ENCODE measurements around the gene MISP. TPM values are rescaled to one million over a fixed set of nuclear protein-coding genes. Genes with fewer than 3 reads are reported as not detected.

MISP gene
- total and polyA plus RNA-seq, 2 of the 13 experiments (the other 11 are each of a cell fraction or from before 2014, with no cell fraction given) = 0.67 to 1.3 TPM

DNA sequence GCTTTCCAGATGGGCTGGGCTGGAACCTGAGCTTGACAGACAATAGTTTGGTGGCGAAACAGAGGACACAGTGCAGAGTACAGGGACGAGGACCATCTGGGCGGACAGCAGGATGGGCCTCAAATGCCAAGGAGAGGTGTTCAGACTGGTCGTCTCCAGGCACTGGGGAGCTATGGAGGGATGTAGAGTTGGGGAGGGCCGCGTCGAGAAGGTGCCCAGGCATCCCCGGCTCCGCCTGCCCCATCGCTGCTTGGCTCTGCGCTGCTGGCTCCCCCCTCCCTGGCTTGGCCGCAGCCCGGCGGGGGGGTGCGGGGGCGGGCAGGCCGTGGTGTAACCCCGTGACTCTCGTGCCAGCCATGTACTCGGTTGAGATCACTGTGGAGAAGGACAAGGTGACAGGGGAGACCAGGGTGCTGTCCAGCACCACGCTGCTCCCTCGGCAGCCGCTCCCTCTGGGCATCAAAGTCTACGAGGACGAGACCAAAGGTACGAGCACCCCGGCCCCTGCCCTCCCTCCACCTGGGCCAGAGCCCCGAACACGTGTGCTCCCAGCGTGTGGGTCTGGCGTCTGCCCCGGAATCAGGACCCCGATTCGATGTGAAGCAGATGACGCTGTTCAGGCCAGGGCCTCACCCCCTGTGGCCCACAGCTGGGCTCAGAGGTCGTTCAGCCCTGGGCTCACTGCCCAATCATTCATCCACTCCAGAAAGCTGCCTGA, 10.8 kb upstream of the MISP start (continued):
- TF ChIP-seq SRSF9 (IDR thresholded peaks at IDR 0.05; ENCODE audit: borderline replicate concordance, insufficient read depth, low read depth, low read length, poor library complexity, severe bottlenecking) (no peak), ZNF777 (CRISPR knock-in tag; IDR thresholded peaks at IDR 0.05) (no peak; the same call in 1 of the 2 replicates), GTF2F1 (IDR thresholded peaks at IDR 0.05; ENCODE audit: low read length) (no peak), MED13 (CRISPR knock-in tag; IDR thresholded peaks at IDR 0.05) (no peak), FOSL2 (CRISPR knock-in tag; IDR thresholded peaks at IDR 0.05) (no peak), MEIS2 (CRISPR knock-in tag; IDR thresholded peaks at IDR 0.05) (0 out of 2 replicates have a peak, but pooled peaks have one; percentile 21), GZF1 (CRISPR knock-in tag; IDR thresholded peaks at IDR 0.05) (0 out of 2 replicates have a peak, but pooled peaks have one; percentile 45), ZSCAN31 (CRISPR knock-in tag; IDR thresholded peaks at IDR 0.05; ENCODE audit: low read depth) (no peak), KLF15 (CRISPR knock-in tag; IDR thresholded peaks at IDR 0.05; ENCODE audit: borderline replicate concordance) (no peak), ZNF780A (CRISPR knock-in tag; IDR thresholded peaks at IDR 0.05) (0 out of 2 replicates have a peak, but pooled peaks have one; percentile 32), ZNF556 (CRISPR knock-in tag; IDR thresholded peaks at IDR 0.05; ENCODE audit: borderline replicate concordance) (peak; percentile 78; the same call in 1 of the 2 replicates), ELF1 (CRISPR knock-in tag; IDR thresholded peaks at IDR 0.05) (no peak), ZNF841 (CRISPR knock-in tag; IDR thresholded peaks at IDR 0.05; ENCODE audit: borderline replicate concordance) (no peak), FOXC1 (CRISPR knock-in tag; IDR thresholded peaks at IDR 0.05; ENCODE audit: borderline replicate concordance) (no peak), ZNF564 (CRISPR knock-in tag; IDR thresholded peaks at IDR 0.05) (no peak), SAP130 (CRISPR knock-in tag; IDR thresholded peaks at IDR 0.05; ENCODE audit: low read depth) (peak; percentile 82), ZNF563 (CRISPR knock-in tag; IDR thresholded peaks at IDR 0.05) (peak; percentile 70; the same call in 1 of the 2 replicates), ZC3H4 (CRISPR knock-in tag; IDR thresholded peaks at IDR 0.05; ENCODE audit: borderline replicate concordance) (no peak), HDAC6 (IDR thresholded peaks at IDR 0.05; ENCODE audit: low read depth, low read length) (no peak)
- TF ChIP-seq, protein P1, sequence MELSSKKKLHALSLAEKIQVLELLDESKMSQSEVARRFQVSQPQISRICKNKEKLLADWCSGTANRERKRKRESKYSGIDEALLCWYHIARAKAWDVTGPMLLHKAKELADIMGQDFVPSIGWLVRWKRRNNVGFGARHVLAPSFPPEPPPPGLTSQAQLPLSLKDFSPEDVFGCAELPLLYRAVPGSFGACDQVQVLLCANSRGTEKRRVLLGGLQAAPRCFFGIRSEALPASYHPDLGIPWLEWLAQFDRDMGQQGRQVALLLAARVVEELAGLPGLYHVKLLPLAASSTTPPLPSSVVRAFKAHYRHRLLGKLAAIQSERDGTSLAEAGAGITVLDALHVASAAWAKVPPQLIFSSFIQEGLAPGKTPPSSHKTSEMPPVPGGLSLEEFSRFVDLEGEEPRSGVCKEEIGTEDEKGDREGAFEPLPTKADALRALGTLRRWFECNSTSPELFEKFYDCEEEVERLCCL (CRISPR knock-in tag; IDR thresholded peaks at IDR 0.05; ENCODE audit: borderline replicate concordance) = 0 out of 2 replicates have a peak, but pooled peaks have one; percentile 37
- TF ChIP-seq, protein P2, sequence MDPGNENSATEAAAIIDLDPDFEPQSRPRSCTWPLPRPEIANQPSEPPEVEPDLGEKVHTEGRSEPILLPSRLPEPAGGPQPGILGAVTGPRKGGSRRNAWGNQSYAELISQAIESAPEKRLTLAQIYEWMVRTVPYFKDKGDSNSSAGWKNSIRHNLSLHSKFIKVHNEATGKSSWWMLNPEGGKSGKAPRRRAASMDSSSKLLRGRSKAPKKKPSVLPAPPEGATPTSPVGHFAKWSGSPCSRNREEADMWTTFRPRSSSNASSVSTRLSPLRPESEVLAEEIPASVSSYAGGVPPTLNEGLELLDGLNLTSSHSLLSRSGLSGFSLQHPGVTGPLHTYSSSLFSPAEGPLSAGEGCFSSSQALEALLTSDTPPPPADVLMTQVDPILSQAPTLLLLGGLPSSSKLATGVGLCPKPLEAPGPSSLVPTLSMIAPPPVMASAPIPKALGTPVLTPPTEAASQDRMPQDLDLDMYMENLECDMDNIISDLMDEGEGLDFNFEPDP (CRISPR knock-in tag; conservative IDR thresholded peaks at IDR 0.05) = no peak
- TF ChIP-seq, protein P3, sequence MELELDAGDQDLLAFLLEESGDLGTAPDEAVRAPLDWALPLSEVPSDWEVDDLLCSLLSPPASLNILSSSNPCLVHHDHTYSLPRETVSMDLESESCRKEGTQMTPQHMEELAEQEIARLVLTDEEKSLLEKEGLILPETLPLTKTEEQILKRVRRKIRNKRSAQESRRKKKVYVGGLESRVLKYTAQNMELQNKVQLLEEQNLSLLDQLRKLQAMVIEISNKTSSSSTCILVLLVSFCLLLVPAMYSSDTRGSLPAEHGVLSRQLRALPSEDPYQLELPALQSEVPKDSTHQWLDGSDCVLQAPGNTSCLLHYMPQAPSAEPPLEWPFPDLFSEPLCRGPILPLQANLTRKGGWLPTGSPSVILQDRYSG (CRISPR knock-in tag; IDR thresholded peaks at IDR 0.05) = 0 out of 2 replicates have a peak, but pooled peaks have one; percentile 79
- TF ChIP-seq, protein P4, sequence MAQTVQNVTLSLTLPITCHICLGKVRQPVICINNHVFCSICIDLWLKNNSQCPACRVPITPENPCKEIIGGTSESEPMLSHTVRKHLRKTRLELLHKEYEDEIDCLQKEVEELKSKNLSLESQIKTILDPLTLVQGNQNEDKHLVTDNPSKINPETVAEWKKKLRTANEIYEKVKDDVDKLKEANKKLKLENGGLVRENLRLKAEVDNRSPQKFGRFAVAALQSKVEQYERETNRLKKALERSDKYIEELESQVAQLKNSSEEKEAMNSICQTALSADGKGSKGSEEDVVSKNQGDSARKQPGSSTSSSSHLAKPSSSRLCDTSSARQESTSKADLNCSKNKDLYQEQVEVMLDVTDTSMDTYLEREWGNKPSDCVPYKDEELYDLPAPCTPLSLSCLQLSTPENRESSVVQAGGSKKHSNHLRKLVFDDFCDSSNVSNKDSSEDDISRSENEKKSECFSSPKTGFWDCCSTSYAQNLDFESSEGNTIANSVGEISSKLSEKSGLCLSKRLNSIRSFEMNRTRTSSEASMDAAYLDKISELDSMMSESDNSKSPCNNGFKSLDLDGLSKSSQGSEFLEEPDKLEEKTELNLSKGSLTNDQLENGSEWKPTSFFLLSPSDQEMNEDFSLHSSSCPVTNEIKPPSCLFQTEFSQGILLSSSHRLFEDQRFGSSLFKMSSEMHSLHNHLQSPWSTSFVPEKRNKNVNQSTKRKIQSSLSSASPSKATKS (CRISPR knock-in tag; IDR thresholded peaks at IDR 0.05) = no peak
- TF ChIP-seq, protein P5, sequence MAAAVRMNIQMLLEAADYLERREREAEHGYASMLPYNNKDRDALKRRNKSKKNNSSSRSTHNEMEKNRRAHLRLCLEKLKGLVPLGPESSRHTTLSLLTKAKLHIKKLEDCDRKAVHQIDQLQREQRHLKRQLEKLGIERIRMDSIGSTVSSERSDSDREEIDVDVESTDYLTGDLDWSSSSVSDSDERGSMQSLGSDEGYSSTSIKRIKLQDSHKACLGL (CRISPR knock-in tag; IDR thresholded peaks at IDR 0.05) = peak; percentile 85

Measured in HepG2 (cell line).